ENCODE results near the gene NDUFS1. TPM values are rescaled to one million over a fixed set of nuclear protein-coding genes. Genes with fewer than 3 reads are reported as not detected.

NDUFS1 gene
- polyA plus RNA-seq, 1 donor from 2014 or later = 113 TPM

DNA sequence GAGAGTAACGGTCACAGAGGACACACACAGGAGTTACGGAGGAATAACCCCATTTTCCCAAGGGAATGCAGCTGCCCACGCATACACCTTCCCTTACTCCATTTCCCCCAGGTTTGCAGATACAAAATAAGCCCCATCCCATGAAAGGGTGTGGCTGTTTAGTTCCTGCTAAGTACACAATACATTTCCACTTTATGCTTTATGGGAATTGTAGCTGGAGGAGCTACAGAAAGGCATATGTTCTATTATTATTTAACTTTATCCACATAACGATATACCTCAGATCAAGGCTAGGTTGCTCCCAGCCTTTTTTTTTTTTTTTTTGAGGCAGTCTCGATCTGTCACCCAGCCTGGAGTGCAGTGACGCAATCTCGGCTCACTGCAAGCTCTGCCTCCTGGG, 50.5 kb downstream of the NDUFS1 start:
- no peaks in the 10 kb centered on the region for H3K79me2 ChIP-seq (replicated peaks; ENCODE audit: insufficient read depth, low read length)
- no peaks in the 10 kb centered on the region for H3K9me3 ChIP-seq (ENCODE audit: low read length)
- no peaks in the 10 kb centered on the region for H3F3A ChIP-seq (ENCODE audit: insufficient read depth, low read length, poor library complexity, severe bottlenecking)
- no peak for TF ChIP-seq EP300 (conservative IDR thresholded peaks at IDR 0.05; ENCODE audit: poor library complexity, severe bottlenecking)
- no peak for TF ChIP-seq MXI1 (conservative IDR thresholded peaks at IDR 0.05; ENCODE audit: poor library complexity, severe bottlenecking)
- no peak for TF ChIP-seq TAF1 (IDR thresholded peaks at IDR 0.05; ENCODE audit: low read depth)
- TF ChIP-seq REST (IDR thresholded peaks at IDR 0.05; ENCODE audit: borderline replicate concordance) = no peak
- TF ChIP-seq RAD21 (conservative IDR thresholded peaks at IDR 0.05) = no peak
- TF ChIP-seq POLR2AphosphoS5 (IDR thresholded peaks at IDR 0.05) = no peak
- no peak for TF ChIP-seq SMC3 (conservative IDR thresholded peaks at IDR 0.05; ENCODE audit: poor library complexity)
- TF ChIP-seq CTCF (IDR thresholded peaks at IDR 0.05; ENCODE audit: poor library complexity, severe bottlenecking) = no peak
- TF ChIP-seq EZH2 (IDR thresholded peaks at IDR 0.05; ENCODE audit: borderline replicate concordance, insufficient read depth, low read length, poor library complexity, severe bottlenecking) = no peak
- no peak overlapping the region for H3K27ac ChIP-seq (ENCODE audit: low read length)
- no peaks in the 10 kb centered on the region for H3K27me3 ChIP-seq (ENCODE audit: insufficient read depth, low read depth, low read length)
- H3K4me2 ChIP-seq (ENCODE audit: low read length) = no peak overlapping the region
- no peak overlapping the region for H3K4me3 ChIP-seq (ENCODE audit: low read length)
- H3K9ac ChIP-seq (ENCODE audit: low read length) = no peak overlapping the region
- no peak overlapping the region for H2AFZ ChIP-seq (ENCODE audit: low read depth, low read length)
- no peaks in the 10 kb centered on the region for H3K9me2 ChIP-seq (ENCODE audit: insufficient read depth, low read length)
- H4K20me1 ChIP-seq (ENCODE audit: insufficient read depth) = no peaks in the 10 kb centered on the region
- no peaks in the 10 kb centered on the region for H3K36me3 ChIP-seq (ENCODE audit: insufficient read depth, low read length)

DNA sequence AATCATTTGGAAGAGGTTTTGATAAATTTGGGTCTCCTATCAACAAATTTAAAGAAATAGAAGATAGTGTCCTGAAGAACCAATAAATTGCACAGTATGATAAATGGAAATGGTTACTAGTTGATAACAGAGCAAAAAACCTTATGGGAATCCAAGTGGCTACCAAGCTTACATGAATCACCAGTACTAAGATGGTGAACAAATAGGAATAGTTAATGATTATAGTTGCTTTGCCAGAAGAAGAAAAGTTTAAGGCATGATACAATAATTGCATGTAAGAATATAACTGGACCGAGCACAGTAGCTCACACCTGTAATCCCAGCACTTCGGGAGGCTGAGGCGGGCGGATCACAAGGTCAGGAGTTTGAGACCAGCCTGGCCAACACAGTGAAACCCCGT, 53.7 kb downstream of the NDUFS1 start:
- Histone ChIP-seq H3K4me2 (ENCODE audit: low read length) (no peak overlapping the region), H3K9ac (ENCODE audit: low read length) (no peak overlapping the region), H3F3A (ENCODE audit: insufficient read depth, low read length, poor library complexity, severe bottlenecking) (no peaks in the 10 kb centered on the region), H4K20me1 (ENCODE audit: insufficient read depth) (no peaks in the 10 kb centered on the region), H3K36me3 (ENCODE audit: insufficient read depth, low read length) (no peaks in the 10 kb centered on the region), H3K79me2 (replicated peaks; ENCODE audit: insufficient read depth, low read length) (no peaks in the 10 kb centered on the region), H3K4me3 (ENCODE audit: low read length) (no peak overlapping the region), H2AFZ (ENCODE audit: low read depth, low read length) (no peak overlapping the region), H3K9me3 (ENCODE audit: low read length) (no peaks in the 10 kb centered on the region), H3K27me3 (ENCODE audit: insufficient read depth, low read depth, low read length) (no peaks in the 10 kb centered on the region), H3K27ac (ENCODE audit: low read length) (no peak overlapping the region), H3K9me2 (ENCODE audit: insufficient read depth, low read length) (no peaks in the 10 kb centered on the region)
- TF ChIP-seq SMC3 (conservative IDR thresholded peaks at IDR 0.05; ENCODE audit: poor library complexity) (no peak), POLR2AphosphoS5 (IDR thresholded peaks at IDR 0.05) (no peak), EP300 (conservative IDR thresholded peaks at IDR 0.05; ENCODE audit: poor library complexity, severe bottlenecking) (no peak), RAD21 (conservative IDR thresholded peaks at IDR 0.05) (no peak), EZH2 (IDR thresholded peaks at IDR 0.05; ENCODE audit: borderline replicate concordance, insufficient read depth, low read length, poor library complexity, severe bottlenecking) (no peak)
